Thyroid gland (tissue), 4 donors: ENCODE measurements around the gene CBARP.

Experiments used
- CTCF ChIP-seq, 6 experiments: fragments of 200-600 bp in 3 of 6; fragments of 450-650 bp in 3 of 6; sonication (generic) in 3 of 6; IDR thresholded peaks; one replicate each; pipeline ENCODE4 v1.5.1; 2016 to 2019; ENCODE audit warnings: antibody characterized with exemption in 6 of 6, mild to moderate bottlenecking in 2 of 6, inconsistent platforms in 1 of 6, moderate library complexity in 1 of 6
- POLR2A ChIP-seq, 2 donors: fragments of 450-650 bp; IDR thresholded peaks; one replicate each; pipeline ENCODE4 v1.6.1; 2017; ENCODE audit warnings: antibody characterized with exemption in 2 of 2, mild to moderate bottlenecking in 2 of 2, moderate library complexity in 1 of 2

GRCh38 chr19:1278713-1279660 is 41.2 kb upstream of the CBARP start:
- TF ChIP-seq CTCF (IDR thresholded peaks at IDR 0.05) = no peak
- TF ChIP-seq POLR2A (IDR thresholded peaks at IDR 0.05) = no peak
